A549 treated with ZK216348 at 1 μM for 4 hours (cell line): ENCODE measurements around the gene NXF2B. TPM values are rescaled to one million over a fixed set of nuclear protein-coding genes. Genes with fewer than 3 reads are reported as not detected.

Experiments used
- total RNA-seq: library from RNA; stranded (reverse); fragments of 200-300 nt; extraction: Qiagen RNA extraction; gene quantifications from 5 replicates; pipeline ENCODE4 v1.2.3, GENCODE V29; 2022; ENCODE audit warnings: low read depth

NXF2B gene
- not detected in 5 replicates for total RNA-seq

GRCh38 chrX:102439908-102440307 is at the start of gene NXF2B:
TSS of gene NXF2B (minus strand) at chrX:102440008. CDS start at chrX:102380036, 59,972 bp downstream.

GRCh38 chrX:102471762-102472220 is 32.0 kb upstream of the NXF2B start, which contains the start of gene TCP11X2:
TSS of gene TCP11X2 (minus strand) at chrX:102471812.

Other genes with a start within 250 kb of the NXF2B start
- gene TCP11X1, start 224.7 kb downstream of the NXF2B start, total RNA-seq, result not detected in 5 replicates
- gene NXF2, start 192.8 kb downstream of the NXF2B start, total RNA-seq, result not detected in 5 replicates
- not detected in 5 replicates for gene TCP11X2, start 31.8 kb upstream of the NXF2B start, total RNA-seq
- 0.61 to 0.85 TPM (median 0.62 TPM) in 3 of 5 replicates, not detected in the others for gene TMSB15A, start 76.7 kb upstream of the NXF2B start, total RNA-seq
- gene ARMCX5, start 159.5 kb upstream of the NXF2B start, total RNA-seq, result 8.8 to 11.5 TPM (median 10.9 TPM) in 5 replicates
- gene GPRASP1, start 211.5 kb upstream of the NXF2B start, total RNA-seq, result 0.22 to 0.42 TPM (median 0.34 TPM) in 5 replicates